ENCODE data around the gene STK33.

- TF ChIP-seq CTCF (conservative IDR thresholded peaks at IDR 0.05 in 1 of 2, IDR thresholded peaks at IDR 0.05 in 1 of 2; ENCODE audit: low read depth in 1 of 2, low read length in 2 of 2) (no peak), EZH2 (IDR thresholded peaks at IDR 0.05; ENCODE audit: low read length, missing control alignments) (no peak)
These were observed 201.1 kb downstream of the STK33 start for GRCh38 chr11:8392886-8393285.
